Breast epithelium (tissue), 3 donors: ENCODE measurements around the gene SYT12.

Experiments
- POLR2A ChIP-seq: fragments of 450-650 bp; IDR thresholded peaks from one replicate; pipeline ENCODE4 v1.6.1; 2016; ENCODE audit warnings: antibody characterized with exemption, mild to moderate bottlenecking, moderate library complexity
- POLR2AphosphoS5 ChIP-seq, 3 donors: sonication (generic); formaldehyde crosslinking; IDR thresholded peaks; one replicate each; pipeline ENCODE4 v1.6.1; 2017; ENCODE audit warnings: antibody characterized with exemption in 3 of 3
- TF ChIP-seq, protein P1 (sequence below), 3 donors: fragments of 450-650 bp; IDR thresholded peaks; one replicate each; pipeline ENCODE4 v1.5.1; 2016 to 2017; ENCODE audit warnings: antibody characterized with exemption in 3 of 3, mild to moderate bottlenecking in 3 of 3, moderate library complexity in 3 of 3

- TF ChIP-seq, protein P1, sequence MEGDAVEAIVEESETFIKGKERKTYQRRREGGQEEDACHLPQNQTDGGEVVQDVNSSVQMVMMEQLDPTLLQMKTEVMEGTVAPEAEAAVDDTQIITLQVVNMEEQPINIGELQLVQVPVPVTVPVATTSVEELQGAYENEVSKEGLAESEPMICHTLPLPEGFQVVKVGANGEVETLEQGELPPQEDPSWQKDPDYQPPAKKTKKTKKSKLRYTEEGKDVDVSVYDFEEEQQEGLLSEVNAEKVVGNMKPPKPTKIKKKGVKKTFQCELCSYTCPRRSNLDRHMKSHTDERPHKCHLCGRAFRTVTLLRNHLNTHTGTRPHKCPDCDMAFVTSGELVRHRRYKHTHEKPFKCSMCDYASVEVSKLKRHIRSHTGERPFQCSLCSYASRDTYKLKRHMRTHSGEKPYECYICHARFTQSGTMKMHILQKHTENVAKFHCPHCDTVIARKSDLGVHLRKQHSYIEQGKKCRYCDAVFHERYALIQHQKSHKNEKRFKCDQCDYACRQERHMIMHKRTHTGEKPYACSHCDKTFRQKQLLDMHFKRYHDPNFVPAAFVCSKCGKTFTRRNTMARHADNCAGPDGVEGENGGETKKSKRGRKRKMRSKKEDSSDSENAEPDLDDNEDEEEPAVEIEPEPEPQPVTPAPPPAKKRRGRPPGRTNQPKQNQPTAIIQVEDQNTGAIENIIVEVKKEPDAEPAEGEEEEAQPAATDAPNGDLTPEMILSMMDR (IDR thresholded peaks at IDR 0.05), result no peak
- TF ChIP-seq POLR2A (no peak), POLR2AphosphoS5 (IDR thresholded peaks at IDR 0.05) (no peak)
Measured at GRCh38 chr11:66975405-66976027, 47.4 kb upstream of the SYT12 start.
